HG02678 (cell line): ENCODE measurements around the gene RNU1-3.
A peak's percentile ranks its signal among the peaks of the same experiment; 100 is the strongest.
"Not testable (repeated sequence)": the region's sequence is repeated elsewhere in the genome, so short reads cannot be mapped to it uniquely, and the experiment has no call there.

Experiments used
- ATAC-seq: cut with Tn5 transposase; IDR thresholded peaks from one replicate; pipeline ENCODE4 v1.9.1; 2021; ENCODE audit warnings: mild to moderate bottlenecking, moderate library complexity; ENCODE audit not compliant: unreplicated experiment

The RNU1-3 gene

GRCh38 chr1:16658234-16658633, 8.5 kb downstream of the RNU1-3 start:
- ATAC-seq = not testable (repeated sequence)

- not testable (repeated sequence) for ATAC-seq
Measured at GRCh38 chr1:16656981-16657683, 9.6 kb downstream of the RNU1-3 start.

- not testable (repeated sequence) for ATAC-seq
Measured at GRCh38 chr1:16656574-16656973, 10.2 kb downstream of the RNU1-3 start.

GRCh38 chr1:16651560-16651959, 15.2 kb downstream of the RNU1-3 start:
- ATAC-seq = not testable (repeated sequence)

- not testable (repeated sequence) for ATAC-seq
Measured at GRCh38 chr1:16649960-16650359, 16.8 kb downstream of the RNU1-3 start.

- ATAC-seq = not testable (repeated sequence)
Measured at GRCh38 chr1:16649390-16649789, 17.4 kb downstream of the RNU1-3 start.

- not testable (repeated sequence) for ATAC-seq
Measured at GRCh38 chr1:16648756-16649155, 18.0 kb downstream of the RNU1-3 start.

- not testable (repeated sequence) for ATAC-seq
Measured at GRCh38 chr1:16648250-16648649, 18.5 kb downstream of the RNU1-3 start.

- not testable (repeated sequence) for ATAC-seq
Measured at GRCh38 chr1:16647179-16648176, 19.3 kb downstream of the RNU1-3 start.

GRCh38 chr1:16646716-16647115, 20.0 kb downstream of the RNU1-3 start:
- not testable (repeated sequence) for ATAC-seq

- not testable (repeated sequence) for ATAC-seq
Measured at GRCh38 chr1:16646061-16646664, 20.6 kb downstream of the RNU1-3 start.

GRCh38 chr1:16645271-16646060, 21.3 kb downstream of the RNU1-3 start:
- ATAC-seq = not testable (repeated sequence)

- ATAC-seq = peak; percentile 78
Measured at GRCh38 chr1:16644482-16645270, 22.1 kb downstream of the RNU1-3 start.

GRCh38 chr1:16644193-16644481, 22.6 kb downstream of the RNU1-3 start:
- ATAC-seq = no peak

- ATAC-seq = not testable (repeated sequence)
Measured at GRCh38 chr1:16643476-16644192, 23.1 kb downstream of the RNU1-3 start.

GRCh38 chr1:16643001-16643411, 23.7 kb downstream of the RNU1-3 start:
- ATAC-seq = not testable (repeated sequence)

GRCh38 chr1:16642025-16642966, 24.5 kb downstream of the RNU1-3 start:
- ATAC-seq = not testable (repeated sequence)
